Mesendoderm (in vitro differentiated cells): ENCODE results near the gene PBX1.
A peak's percentile ranks its signal among the peaks of the same experiment; 100 is the strongest.

Source experiments
- DNase-seq: peaks from one replicate; pipeline ENCODE4 v3.0.0; 2013
- H2AK5ac ChIP-seq: 2 replicates; pipeline ENCODE4 v1.6.1; 2013; ENCODE audit warnings: low read length, inconsistent platforms
- H2BK120ac ChIP-seq: 2 replicates; pipeline ENCODE4 v1.6.1; 2013; ENCODE audit warnings: low read depth, mild to moderate bottlenecking, low read length, moderate library complexity, mixed read lengths
- H2BK15ac ChIP-seq: replicated peaks from 2 replicates; pipeline ENCODE4 v1.6.1; 2013; ENCODE audit warnings: low read depth, mild to moderate bottlenecking, moderate library complexity
- H2BK5ac ChIP-seq: 2 replicates; pipeline ENCODE4 v1.6.1; 2013; ENCODE audit warnings: low read length, inconsistent platforms
- H3K18ac ChIP-seq: 2 replicates; pipeline ENCODE4 v1.6.1; 2013; ENCODE audit warnings: mild to moderate bottlenecking, low read length, mixed read lengths
- H3K23ac ChIP-seq: one replicate; pipeline ENCODE4 v1.6.1; 2013; ENCODE audit warnings: low read length
- H3K27ac ChIP-seq: 2 replicates; pipeline ENCODE4 v1.5.1; 2013; ENCODE audit warnings: low read depth, mild to moderate bottlenecking, inconsistent platforms, low read length, moderate library complexity
- H3K27me3 ChIP-seq: 2 replicates; pipeline ENCODE4 v1.6.1; 2013; ENCODE audit warnings: low read length, control low read depth, mild to moderate bottlenecking, inconsistent platforms; ENCODE audit not compliant: insufficient read depth, poor library complexity
- H3K36me3 ChIP-seq: 2 replicates; pipeline ENCODE4 v1.6.1; 2013; ENCODE audit warnings: low read length, inconsistent platforms; ENCODE audit not compliant: control insufficient read depth, insufficient read depth
- H3K4ac ChIP-seq: one replicate; pipeline ENCODE4 v1.6.1; 2013; ENCODE audit warnings: low read depth, mild to moderate bottlenecking, low read length, moderate library complexity
- H3K4me1 ChIP-seq: 2 replicates; pipeline ENCODE4 v1.6.1; 2013; ENCODE audit warnings: low read depth, low read length, inconsistent platforms; ENCODE audit not compliant: control insufficient read depth
- H3K4me2 ChIP-seq: 2 replicates; pipeline ENCODE4 v1.6.1; 2013; ENCODE audit warnings: low read length
- H3K4me3 ChIP-seq: 2 replicates; pipeline ENCODE4 v1.5.1; 2013; ENCODE audit warnings: mild to moderate bottlenecking, low read length
- H3K56ac ChIP-seq: one replicate; pipeline ENCODE4 v1.6.1; 2013; ENCODE audit warnings: low read length
- H3K79me1 ChIP-seq: 2 replicates; pipeline ENCODE4 v1.6.1; 2013; ENCODE audit warnings: low read length, inconsistent platforms
- H3K79me2 ChIP-seq: 2 replicates; pipeline ENCODE4 v1.6.1; 2013; ENCODE audit warnings: mild to moderate bottlenecking, low read length; ENCODE audit not compliant: control insufficient read depth, insufficient read depth
- H3K9ac ChIP-seq: 2 replicates; pipeline ENCODE4 v1.6.1; 2013; ENCODE audit warnings: low read length, inconsistent platforms
- H4K5ac ChIP-seq: one replicate; pipeline ENCODE4 v1.6.1; 2013; ENCODE audit warnings: low read length
- H4K8ac ChIP-seq: one replicate; pipeline ENCODE4 v1.6.1; 2013; ENCODE audit warnings: low read depth, mild to moderate bottlenecking, control low read depth, low read length, moderate library complexity
- WGBS: extraction: QIAGEN DNeasy Blood & Tissue Kit; methylation state at CpG from one replicate; pipeline ENCODE4 v1.1.7; 2013; ENCODE audit warnings: low lambda C conversion rate, missing lambda C conversion rate; ENCODE audit not compliant: insufficient coverage; ENCODE audit errors: extremely low coverage; 5-methylcytosine and 5-hydroxymethylcytosine counted together

The PBX1 gene

DNA sequence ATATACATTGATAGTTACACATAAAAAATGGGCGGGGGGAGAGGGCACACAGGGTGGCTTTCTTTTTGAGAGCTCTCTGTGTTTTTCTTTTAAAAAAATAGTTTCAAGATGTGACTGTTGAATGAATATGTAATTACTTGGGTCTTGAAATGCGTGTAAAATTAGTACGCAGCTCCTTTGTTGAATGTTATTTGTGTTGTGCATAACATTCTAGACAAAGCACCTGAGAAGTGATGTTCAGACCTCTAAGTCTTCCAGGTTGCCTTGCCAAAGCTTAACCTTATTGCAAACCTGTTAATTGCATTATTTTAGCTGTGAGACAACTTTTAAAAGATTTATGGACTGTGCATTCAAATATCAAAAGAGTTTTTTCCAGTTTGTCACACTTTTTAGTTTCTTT lies 5.4 kb downstream of the PBX1 start:
- no peak overlapping the region for H3K56ac ChIP-seq
- peaks cover 3% of the 10 kb centered on the region for H3K4me1 ChIP-seq
- H4K8ac ChIP-seq: no peak overlapping the region
- no peaks in the 10 kb centered on the region for H3K27me3 ChIP-seq
- no peak overlapping the region for H2BK15ac ChIP-seq
- DNase-seq: no peak
- H3K9ac ChIP-seq: no peak overlapping the region
- H3K4me3 ChIP-seq: no peak overlapping the region
- H3K4ac ChIP-seq: no peak overlapping the region
- no peak overlapping the region for H2BK5ac ChIP-seq
- H3K18ac ChIP-seq: no peak overlapping the region
- no peak overlapping the region for H3K27ac ChIP-seq
- H3K36me3 ChIP-seq: no peaks in the 10 kb centered on the region
- peaks cover 6% of the 10 kb centered on the region for H3K79me1 ChIP-seq
- no peak overlapping the region for H3K23ac ChIP-seq
- no peak overlapping the region for H2BK120ac ChIP-seq
- H3K79me2 ChIP-seq: peaks cover 23% of the 10 kb centered on the region
- H4K5ac ChIP-seq: no peak overlapping the region
- no peak overlapping the region for H3K4me2 ChIP-seq
- WGBS: no CpG with 5 or more reads among the region's 3 CpGs
- no peak overlapping the region for H2AK5ac ChIP-seq

- H3K4me3 ChIP-seq: no peak overlapping the region
- H3K9ac ChIP-seq: no peak overlapping the region
Measured at GRCh38 chr1:164565357-164565756, 6.4 kb downstream of the PBX1 start.

GRCh38 chr1:164567774-164568173 lies 8.8 kb downstream of the PBX1 start:
- H3K4me3 ChIP-seq: no peak overlapping the region
- H3K4me1 ChIP-seq: no peaks in the 10 kb centered on the region
- H3K79me1 ChIP-seq: peaks cover 4% of the 10 kb centered on the region
- H3K9ac ChIP-seq: no peak overlapping the region
- no peaks in the 10 kb centered on the region for H3K36me3 ChIP-seq
- no peak overlapping the region for H4K8ac ChIP-seq
- no peak overlapping the region for H3K4me2 ChIP-seq
- no peak overlapping the region for H3K27ac ChIP-seq
- no peak overlapping the region for H3K23ac ChIP-seq
- no CpG with 5 or more reads among the region's 4 CpGs for WGBS
- DNase-seq: no peak
- H3K56ac ChIP-seq: no peak overlapping the region
- no peak overlapping the region for H2BK120ac ChIP-seq
- no peaks in the 10 kb centered on the region for H3K27me3 ChIP-seq
- no peak overlapping the region for H3K18ac ChIP-seq
- no peak overlapping the region for H2AK5ac ChIP-seq
- no peak overlapping the region for H4K5ac ChIP-seq
- H3K79me2 ChIP-seq: peaks cover 12% of the 10 kb centered on the region
- H2BK5ac ChIP-seq: no peak overlapping the region
- H3K4ac ChIP-seq: no peak overlapping the region
- no peak overlapping the region for H2BK15ac ChIP-seq

More at GRCh38 chr1:164565357-164565756, 6.4 kb downstream of the PBX1 start:
- DNase-seq: peak; percentile 69
- Histone ChIP-seq H3K36me3 (no peaks in the 10 kb centered on the region), H2BK15ac (no peak overlapping the region), H3K79me1 (peaks cover 6% of the 10 kb centered on the region), H3K23ac (no peak overlapping the region), H3K4ac (no peak overlapping the region), H3K79me2 (peaks cover 21% of the 10 kb centered on the region), H3K27ac (no peak overlapping the region), H4K5ac (no peak overlapping the region), H2BK120ac (no peak overlapping the region), H3K18ac (no peak overlapping the region), H2BK5ac (no peak overlapping the region), H4K8ac (no peak overlapping the region), H2AK5ac (no peak overlapping the region), H3K4me1 (peaks cover 3% of the 10 kb centered on the region), H3K4me2 (no peak overlapping the region), H3K27me3 (no peaks in the 10 kb centered on the region), H3K56ac (peak overlapping the region; percentile 17)
- no CpG with 5 or more reads among the region's 2 CpGs for WGBS

DNA sequence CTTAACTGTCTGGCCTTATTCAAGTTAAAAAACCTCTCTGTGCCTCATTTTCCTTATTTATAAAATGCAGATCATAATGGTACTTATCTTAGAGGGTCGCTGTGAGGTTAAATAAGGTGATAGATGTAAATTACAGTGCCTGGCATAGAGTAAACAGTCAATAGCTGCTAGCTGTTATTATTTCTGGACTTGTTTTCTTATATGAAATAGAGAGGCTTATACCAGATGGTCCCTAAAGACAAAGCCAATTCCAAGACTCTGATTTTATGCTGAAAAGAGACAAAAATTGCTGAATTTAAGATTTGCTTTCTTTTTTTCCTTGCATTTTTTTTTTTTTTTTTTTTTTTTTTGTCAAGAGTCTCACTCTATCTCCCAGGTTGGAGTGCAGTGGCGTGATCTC lies 10.3 kb downstream of the PBX1 start:
- no peak for DNase-seq
- Histone ChIP-seq H3K27ac (no peak overlapping the region), H3K23ac (no peak overlapping the region), H3K56ac (no peak overlapping the region), H3K4me2 (no peak overlapping the region), H3K18ac (no peak overlapping the region), H3K4me1 (no peaks in the 10 kb centered on the region), H3K4ac (no peak overlapping the region), H4K8ac (no peak overlapping the region), H2BK15ac (no peak overlapping the region), H4K5ac (no peak overlapping the region), H3K36me3 (no peaks in the 10 kb centered on the region), H2BK5ac (no peak overlapping the region), H3K27me3 (no peaks in the 10 kb centered on the region), H3K79me2 (peaks cover 17% of the 10 kb centered on the region), H2AK5ac (no peak overlapping the region), H3K4me3 (no peak overlapping the region), H2BK120ac (no peak overlapping the region), H3K79me1 (peaks cover 9% of the 10 kb centered on the region), H3K9ac (no peak overlapping the region)
- WGBS: no CpG with 5 or more reads among the region's 2 CpGs

- Histone ChIP-seq H2BK120ac (no peak overlapping the region), H2BK5ac (no peak overlapping the region), H2AK5ac (no peak overlapping the region), H3K4ac (no peak overlapping the region), H2BK15ac (no peak overlapping the region), H3K27ac (no peak overlapping the region), H4K8ac (no peak overlapping the region), H4K5ac (no peak overlapping the region), H3K4me1 (no peaks in the 10 kb centered on the region), H3K56ac (no peak overlapping the region), H3K36me3 (no peaks in the 10 kb centered on the region), H3K4me3 (no peak overlapping the region), H3K4me2 (no peak overlapping the region), H3K79me2 (peaks cover 18% of the 10 kb centered on the region), H3K18ac (peak overlapping the region; percentile 13), H3K27me3 (no peaks in the 10 kb centered on the region), H3K79me1 (peaks cover 10% of the 10 kb centered on the region), H3K23ac (no peak overlapping the region), H3K9ac (no peak overlapping the region)
- no peak for DNase-seq
- WGBS: no CpG with 5 or more reads among the region's 4 CpGs
Measured at GRCh38 chr1:164569866-164570265, 10.9 kb downstream of the PBX1 start.

DNA sequence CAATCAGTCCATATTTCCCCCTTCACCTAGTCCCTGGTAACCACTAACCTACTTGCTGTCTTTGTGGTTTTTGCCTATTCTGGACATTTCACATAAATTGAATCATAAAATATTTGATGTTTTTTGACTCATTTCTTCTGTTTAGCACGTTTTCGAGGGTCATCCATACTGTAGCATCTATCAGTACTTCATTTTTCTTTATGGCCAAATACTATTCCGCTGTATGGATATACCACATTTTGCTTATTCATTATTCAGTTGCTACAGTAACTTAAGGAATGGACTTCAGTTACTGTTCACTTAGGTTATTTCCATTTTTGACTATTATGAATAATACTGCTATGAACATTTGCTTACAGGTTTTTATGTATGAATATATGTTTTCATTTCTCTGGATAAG lies 12.3 kb downstream of the PBX1 start:
- no CpG with 5 or more reads among the region's 3 CpGs for WGBS
- no peaks in the 10 kb centered on the region for H3K36me3 ChIP-seq
- H3K56ac ChIP-seq: no peak overlapping the region
- no peak overlapping the region for H2BK5ac ChIP-seq
- DNase-seq: no peak
- no peak overlapping the region for H3K4me3 ChIP-seq
- no peak overlapping the region for H2AK5ac ChIP-seq
- no peak overlapping the region for H2BK120ac ChIP-seq
- H3K79me1 ChIP-seq: peaks cover 11% of the 10 kb centered on the region
- no peak overlapping the region for H3K4ac ChIP-seq
- no peak overlapping the region for H3K18ac ChIP-seq
- H3K23ac ChIP-seq: no peak overlapping the region
- H4K5ac ChIP-seq: no peak overlapping the region
- peaks cover 18% of the 10 kb centered on the region for H3K79me2 ChIP-seq
- H4K8ac ChIP-seq: no peak overlapping the region
- no peak overlapping the region for H3K27ac ChIP-seq
- H3K4me2 ChIP-seq: no peak overlapping the region
- H2BK15ac ChIP-seq: no peak overlapping the region
- peaks cover 3% of the 10 kb centered on the region for H3K4me1 ChIP-seq
- no peaks in the 10 kb centered on the region for H3K27me3 ChIP-seq
- no peak overlapping the region for H3K9ac ChIP-seq
